Cardiac septum (tissue), 1 donor: ENCODE measurements around the gene CBX4. TPM values are rescaled to one million over a fixed set of nuclear protein-coding genes. Genes with fewer than 3 reads are reported as not detected.

Experiments used
- DNase-seq: peaks from one replicate; pipeline ENCODE4 v3.0.0-alpha.2; 2020; ENCODE audit warnings: low spot score
- intact Hi-C: fragments of 100-400 bp; cut with DNase I; formaldehyde crosslinking; loops from one replicate; pipeline ENCODE4 v1.14.0; 2022
- total RNA-seq: library from RNA; stranded (reverse); fragmentation: NEBNext Ultra II Directional; extraction: Animal tissue kit (Norgen Biotek cat#: 25700); gene quantifications from one replicate; pipeline ENCODE4 v1.2.1, GENCODE V29; 2021
- donor health status: DM: no; HTN: no; CAD: no.

CBX4 gene
- total RNA-seq, 1 donor from 2014 or later = 23.8 TPM

GRCh38 chr17:79843816-79844800 is 4.9 kb upstream of the CBX4 start:
- intact Hi-C loops = loop anchor here (2.0 to 5.0 kb wide), 3 partner anchors 47 to 148 kb away; partner anchors contain the start of genes CBX2 and CBX8

DNA sequence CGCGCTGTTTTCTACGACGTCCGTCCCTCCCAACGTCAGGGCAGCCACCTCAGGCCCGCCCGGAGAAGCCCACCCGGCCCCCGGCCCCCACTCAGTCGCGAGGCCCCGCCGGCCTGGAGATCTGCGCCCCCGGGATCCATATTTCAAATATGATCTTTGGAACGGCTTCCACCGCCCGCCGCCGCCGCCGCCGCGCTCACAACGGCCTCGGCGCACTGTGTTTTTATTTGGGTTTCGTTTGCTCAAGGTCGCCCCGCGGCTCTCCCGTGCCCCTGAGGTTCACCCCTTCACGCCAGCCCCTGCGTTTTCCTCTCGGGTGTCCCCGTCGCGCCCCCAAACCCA is 4.2 kb upstream of the CBX4 start:
- intact Hi-C loops = loop anchor here (2.0 to 5.0 kb wide), 3 partner anchors 47 to 149 kb away; partner anchors contain the start of genes CBX2 and CBX8
- no peak for DNase-seq

More at GRCh38 chr17:79843816-79844800, 4.9 kb upstream of the CBX4 start:
- DNase-seq = no peak

DNA sequence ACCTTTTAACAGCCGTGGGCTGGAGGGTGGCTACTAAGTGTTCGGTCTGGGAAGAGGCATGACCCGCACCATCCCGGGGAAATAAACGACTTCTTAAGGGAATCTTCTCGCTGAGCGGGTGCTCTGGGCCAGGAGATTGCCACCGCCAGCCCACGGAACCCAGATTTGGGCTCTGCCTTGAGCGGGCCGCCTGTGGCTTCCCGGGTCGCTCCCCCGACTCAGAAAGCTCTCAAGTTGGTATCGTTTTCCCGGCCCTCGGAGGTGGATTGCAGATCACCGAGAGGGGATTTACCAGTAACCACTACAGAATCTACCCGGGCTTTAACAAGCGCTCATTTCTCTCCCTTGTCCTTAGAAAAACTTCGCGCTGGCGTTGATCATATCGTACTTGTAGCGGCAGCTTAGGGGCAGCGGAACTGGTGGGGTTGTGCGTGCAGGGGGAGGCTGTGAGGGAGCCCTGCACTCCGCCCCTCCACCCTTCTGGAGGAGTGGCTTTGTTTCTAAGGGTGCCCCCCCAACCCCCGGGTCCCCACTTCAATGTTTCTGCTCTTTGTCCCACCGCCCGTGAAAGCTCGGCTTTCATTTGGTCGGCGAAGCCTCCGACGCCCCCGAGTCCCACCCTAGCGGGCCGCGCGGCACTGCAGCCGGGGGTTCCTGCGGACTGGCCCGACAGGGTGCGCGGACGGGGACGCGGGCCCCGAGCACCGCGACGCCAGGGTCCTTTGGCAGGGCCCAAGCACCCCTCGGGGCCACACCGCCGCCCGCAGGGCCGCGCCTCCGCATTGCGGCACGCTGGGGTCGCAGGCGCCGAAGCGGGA is 3.6 kb upstream of the CBX4 start:
- intact Hi-C loops = loop anchor here (2.0 to 5.0 kb wide), 3 partner anchors 46 to 149 kb away; partner anchors contain the start of genes CBX2 and CBX8
- DNase-seq = no peak

- intact Hi-C loops = loop anchor here (2.0 to 5.0 kb wide), 3 partner anchors 45 to 150 kb away; partner anchors contain the start of genes CBX2 and CBX8
- no peak for DNase-seq
Measured at GRCh38 chr17:79842136-79842655, 3.0 kb upstream of the CBX4 start.

DNA sequence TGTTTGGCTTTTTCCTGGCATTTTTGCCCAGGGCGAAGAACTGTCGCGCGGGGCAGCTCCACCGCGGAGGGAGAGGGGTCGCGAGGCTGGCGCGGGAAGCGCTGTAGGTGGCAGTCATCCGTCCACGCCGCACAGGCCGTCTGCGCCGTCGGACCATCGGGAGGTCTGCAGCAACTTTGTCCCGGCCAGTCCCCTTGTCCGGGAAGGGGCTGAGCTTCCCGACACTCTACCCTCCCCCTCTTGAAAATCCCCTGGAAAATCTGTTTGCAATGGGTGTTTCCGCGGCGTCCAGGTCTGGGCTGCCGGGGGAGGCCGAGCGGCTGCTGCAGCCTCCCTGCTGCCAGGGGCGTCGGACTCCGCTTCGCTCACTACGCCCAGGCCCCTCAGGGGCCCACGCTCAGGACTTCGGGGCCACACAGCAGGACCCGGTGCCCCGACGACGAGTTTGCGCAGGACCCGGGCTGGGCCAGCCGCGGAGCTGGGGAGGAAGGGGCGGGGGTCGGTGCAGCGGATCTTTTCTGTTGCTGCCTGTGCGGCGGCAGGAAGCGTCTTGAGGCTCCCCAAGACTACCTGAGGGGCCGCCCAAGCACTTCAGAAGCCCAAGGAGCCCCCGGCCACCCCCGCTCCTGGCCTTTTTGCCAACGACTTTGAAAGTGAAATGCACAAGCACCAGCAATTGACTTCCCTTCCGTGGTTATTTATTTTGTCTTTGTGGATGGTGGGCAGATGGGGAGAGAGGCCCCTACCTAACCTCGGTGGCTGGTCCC is 2.3 kb upstream of the CBX4 start:
- no peak for DNase-seq

GRCh38 chr17:79840989-79841286 is 1.7 kb upstream of the CBX4 start:
- DNase-seq = no peak
- intact Hi-C loops = loop anchor here (5.0 kb wide), 2 partner anchors 64 to 151 kb away; partner anchors contain the start of gene CBX2

More for the DNA sequence above, 2.3 kb upstream of the CBX4 start:
- intact Hi-C loops = loop anchor here (2.0 to 5.0 kb wide), 3 partner anchors 45 to 151 kb away; partner anchors contain the start of genes CBX2 and CBX8

DNA sequence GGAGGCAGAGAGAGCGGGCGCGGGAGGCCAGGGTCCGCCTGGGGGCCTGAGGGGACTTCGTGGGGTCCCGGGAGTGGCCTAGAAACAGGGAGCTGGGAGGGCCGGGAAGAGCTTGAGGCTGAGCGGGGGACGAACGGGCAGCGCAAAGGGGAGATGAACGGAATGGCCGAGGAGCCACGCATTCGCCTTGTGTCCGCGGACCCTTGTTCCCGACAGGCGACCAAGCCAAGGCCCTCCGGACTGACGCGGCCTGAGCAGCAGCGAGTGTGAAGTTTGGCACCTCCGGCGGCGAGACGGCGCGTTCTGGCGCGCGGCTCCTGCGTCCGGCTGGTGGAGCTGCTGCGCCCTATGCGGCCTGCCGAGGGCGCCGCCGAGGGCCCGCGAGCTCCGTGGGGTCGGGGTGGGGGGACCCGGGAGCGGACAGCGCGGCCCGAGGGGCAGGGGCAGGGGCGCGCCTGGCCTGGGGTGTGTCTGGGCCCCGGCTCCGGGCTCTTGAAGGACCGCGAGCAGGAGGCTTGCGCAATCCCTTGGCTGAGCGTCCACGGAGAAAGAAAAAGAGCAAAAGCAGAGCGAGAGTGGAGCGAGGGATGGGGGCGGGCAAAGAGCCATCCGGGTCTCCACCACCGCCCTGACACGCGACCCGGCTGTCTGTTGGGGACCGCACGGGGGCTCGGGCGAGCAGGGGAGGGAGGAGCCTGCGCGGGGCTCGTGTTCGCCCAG is 1.2 kb upstream of the CBX4 start:
- intact Hi-C loops = loop anchor here (5.0 kb wide), 2 partner anchors 63 to 152 kb away; partner anchors contain the start of gene CBX2

DNA sequence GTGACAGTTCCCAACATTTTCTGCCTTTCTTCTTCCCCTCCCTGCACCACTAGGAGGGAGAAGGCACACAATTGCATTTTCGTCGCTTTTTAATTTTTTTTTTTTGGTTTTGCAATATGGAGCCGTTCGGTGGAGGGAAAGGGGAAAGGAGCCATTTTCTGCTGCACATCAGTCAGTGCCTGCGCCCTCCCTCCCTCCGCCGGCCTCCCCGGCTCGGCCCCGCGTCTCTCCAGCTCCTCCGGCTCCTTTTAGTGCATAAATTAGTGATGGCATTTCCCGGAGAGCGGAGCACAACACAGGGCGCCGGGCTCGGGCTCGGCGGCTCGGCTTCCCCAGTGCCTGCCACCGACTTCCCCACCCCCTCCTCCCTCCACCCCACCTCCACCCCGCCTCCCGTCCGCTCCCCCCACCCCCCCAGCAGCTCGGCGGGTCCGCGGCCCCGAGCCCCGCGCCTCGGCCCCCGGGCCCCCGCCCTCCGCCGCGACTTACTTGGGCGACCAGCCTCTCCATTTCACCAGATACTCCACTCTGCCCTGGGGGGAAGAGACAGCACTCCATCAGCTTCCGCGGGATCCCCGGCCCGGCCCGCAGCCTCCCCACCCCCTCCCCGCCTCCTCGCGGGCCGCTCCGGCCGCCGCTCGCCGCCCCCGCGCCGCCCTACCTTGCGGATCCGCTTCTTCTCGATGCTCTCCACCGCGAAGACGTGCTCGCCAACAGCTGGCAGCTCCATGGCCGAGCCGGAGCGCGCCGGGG is 542 bp downstream of the CBX4 start:
- intact Hi-C loops = loop anchor here (2.0 kb wide), 1 partner anchor 28 kb away; no protein-coding TSS in a partner anchor
- no peak for DNase-seq

More for the DNA sequence above, 1.2 kb upstream of the CBX4 start:
- DNase-seq = peak; percentile 78

DNA sequence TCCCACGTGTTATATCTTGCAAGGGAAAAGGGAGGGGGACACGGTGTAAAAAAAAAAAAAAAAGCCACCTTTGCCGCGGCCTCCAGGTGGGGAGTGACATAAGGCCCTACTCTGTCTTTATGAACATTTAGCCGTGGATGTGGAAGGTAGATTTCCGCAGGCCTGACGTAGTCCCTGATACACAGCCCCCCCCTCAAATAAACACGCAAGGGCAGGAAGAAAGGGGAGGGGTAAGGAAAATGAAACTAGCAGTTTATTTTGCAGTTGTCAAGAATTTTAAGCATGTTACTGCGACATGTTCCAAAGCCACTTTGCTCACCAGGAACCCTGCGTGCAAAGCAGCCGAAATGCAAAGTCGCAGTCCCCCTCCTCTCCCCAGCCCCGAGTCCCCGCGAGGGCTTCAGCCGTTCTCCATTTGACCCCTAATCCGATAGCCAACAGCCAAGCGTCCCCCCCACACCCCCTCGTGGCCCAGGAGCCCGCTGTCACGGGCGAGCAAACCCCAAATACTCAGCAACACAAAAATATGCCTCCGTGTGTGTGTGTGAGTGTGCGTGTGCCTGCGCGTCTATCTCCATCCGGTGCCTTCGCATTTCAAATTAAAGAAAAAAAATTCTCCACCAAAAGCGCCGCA is 1.2 kb downstream of the CBX4 start:
- intact Hi-C loops = loop anchor here (2.0 kb wide), 1 partner anchor 27 kb away; no protein-coding TSS in a partner anchor
- no peak for DNase-seq

DNA sequence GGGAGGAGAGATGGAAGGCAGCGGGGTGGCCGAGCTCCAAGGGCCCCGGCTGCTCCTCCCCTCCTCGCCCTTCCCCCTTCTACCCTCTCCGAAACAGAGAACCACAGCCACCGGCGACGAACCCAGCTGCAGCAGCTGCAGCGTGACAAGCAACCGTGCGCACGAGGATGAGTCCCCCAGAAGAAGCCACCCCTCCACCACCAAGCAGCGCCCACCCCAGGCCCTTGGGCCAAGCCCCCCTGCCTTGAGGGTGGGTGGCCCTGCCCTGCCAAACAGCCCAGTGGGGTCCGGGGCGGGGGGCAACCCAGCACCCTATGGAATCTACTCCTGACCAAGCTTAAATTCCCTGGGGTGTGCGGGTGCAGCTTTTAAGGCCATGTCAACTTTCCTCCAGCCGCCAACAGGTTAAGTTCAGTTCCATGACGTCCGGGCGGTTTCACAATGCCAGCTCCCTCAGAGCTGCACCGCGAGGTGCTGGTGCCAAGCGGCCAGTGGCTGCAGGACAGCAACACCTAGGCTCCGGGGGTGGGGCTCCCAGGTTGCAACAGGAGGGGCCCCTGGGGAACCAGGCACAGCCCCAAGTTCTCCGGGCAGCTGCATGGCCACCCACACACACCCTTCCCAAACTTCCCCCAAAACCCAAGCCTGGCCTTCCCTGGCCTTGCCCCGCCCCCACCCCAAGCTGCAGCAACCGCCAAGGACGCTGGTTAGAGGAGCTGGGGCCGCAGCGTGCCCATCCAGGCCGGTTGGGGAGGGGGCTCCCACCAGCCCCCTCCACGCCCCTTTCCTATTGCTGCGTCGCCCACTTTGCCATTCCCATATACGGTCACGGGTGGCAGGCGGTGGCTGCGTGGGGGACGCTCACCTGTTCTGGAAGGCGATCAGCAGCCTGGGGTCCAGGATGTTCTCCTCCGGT is 2.0 kb downstream of the CBX4 start:
- DNase-seq = peak; percentile 88
- intact Hi-C loops = no loop called here

DNA sequence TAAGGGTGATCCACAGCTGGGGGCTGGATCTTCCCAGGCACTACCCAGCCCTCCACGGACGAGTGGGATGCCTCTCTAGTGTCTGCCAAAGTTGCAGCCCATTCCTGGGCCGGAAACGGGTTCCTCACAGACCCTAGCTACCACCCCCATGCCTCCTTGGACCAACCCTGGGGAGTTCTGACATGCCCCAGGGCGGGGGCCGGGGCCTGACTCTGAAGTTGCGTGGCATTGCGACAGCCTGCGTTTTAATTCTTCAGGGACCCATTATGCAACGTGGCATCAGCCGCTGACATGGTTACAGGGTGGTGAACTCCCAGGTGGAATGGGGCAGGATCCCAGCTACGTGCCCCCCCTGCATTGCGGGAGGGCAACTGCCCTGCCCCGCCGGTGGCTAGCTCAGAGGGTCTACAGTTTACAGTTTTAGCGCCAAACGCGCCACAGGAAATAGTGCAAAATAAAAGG is 2.7 kb downstream of the CBX4 start:
- intact Hi-C loops = no loop called here
- DNase-seq = no peak

DNA sequence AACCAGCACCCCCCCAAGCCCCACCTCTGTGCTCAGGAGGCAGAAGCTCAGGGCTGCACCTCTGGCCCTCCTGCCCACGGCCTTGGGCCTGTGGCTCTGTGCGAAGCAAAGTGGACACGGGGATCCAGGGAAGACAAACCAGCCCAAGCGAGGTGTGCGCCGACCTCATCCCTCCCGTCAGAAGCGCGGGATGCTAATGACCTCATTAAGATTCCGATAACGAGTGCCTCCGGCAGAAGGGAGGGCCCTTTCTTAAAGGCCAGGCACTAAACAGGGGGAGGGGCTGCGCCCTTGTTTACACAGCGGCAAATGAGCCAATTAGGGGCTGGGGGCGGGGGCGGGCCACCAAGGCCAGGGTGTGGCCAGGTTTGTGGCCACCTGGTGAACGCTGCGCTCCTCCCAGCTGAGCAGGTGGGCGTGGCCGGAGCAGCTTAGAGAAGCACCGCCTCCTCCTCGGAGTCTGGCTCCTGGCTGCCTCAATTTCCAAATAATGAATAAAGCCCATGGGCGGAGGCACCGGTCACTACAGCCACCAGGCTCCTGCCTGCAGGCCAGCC is 3.2 kb downstream of the CBX4 start:
- no peak for DNase-seq
- intact Hi-C loops = no loop called here

GRCh38 chr17:79835470-79835899 is 3.8 kb downstream of the CBX4 start:
- intact Hi-C loops = no loop called here
- DNase-seq = no peak

DNA sequence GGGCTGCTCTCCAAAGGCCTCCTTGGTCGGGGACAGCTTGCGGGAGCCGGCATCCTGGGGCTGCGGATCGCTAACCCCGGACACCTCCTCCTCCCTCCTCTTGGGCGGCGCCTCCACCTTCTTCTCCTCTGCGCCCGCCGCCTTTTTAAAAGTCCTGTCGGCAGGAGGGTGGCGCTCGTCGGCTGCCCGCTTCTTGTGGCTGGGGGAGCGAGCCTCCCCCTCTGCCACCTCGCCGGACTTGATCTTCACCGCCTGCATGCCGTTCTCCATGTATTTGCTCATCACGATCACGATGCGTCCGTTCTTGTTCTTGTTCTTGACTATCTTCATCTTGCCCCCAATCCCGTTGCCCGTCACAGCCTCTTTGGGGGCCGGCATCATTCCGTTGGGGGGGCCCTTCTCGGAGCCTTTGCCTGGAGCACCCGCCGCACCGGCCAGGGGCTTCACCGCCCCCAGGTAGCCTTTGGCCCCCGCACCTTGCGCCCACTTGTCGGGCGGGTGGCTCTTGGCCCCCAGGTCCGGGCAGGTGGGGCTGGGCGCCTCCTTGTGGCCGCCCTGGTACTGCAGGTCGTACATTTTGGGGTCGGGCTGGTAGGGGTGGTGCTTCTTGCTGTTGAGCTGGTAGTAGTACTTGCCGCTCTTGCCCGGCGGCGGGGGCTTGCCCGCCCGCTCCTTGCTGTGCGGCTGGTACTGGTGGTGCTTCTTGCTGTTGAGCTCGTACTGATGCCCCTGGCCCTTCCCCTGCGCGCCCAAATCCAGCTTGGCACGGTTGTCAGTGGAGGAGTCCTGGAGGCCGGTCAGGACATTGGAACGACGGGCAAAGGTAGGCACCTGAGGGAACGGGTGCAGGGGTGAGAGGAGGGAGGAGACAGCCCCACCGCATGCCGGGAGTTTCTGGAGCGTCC is 4.4 kb downstream of the CBX4 start:
- DNase-seq = no peak
- intact Hi-C loops = no loop called here
